Large intestine (tissue), 3 donors: ENCODE data around the gene VEZF1. TPM values are rescaled to one million over a fixed set of nuclear protein-coding genes. Genes with fewer than 3 reads are reported as not detected.
A peak's percentile ranks its signal among the peaks of the same experiment; 100 is the strongest.

ENCODE experiments used
- DNase-seq, 2 donors: peaks; one replicate each; pipeline versions ENCODE4 v3.0.0 to v3.0.0-alpha.2; 2013
- H3K27ac ChIP-seq: one replicate; pipeline ENCODE4 v1.5.1; 2013; ENCODE audit warnings: low read length
- H3K27me3 ChIP-seq: 2 replicates; pipeline ENCODE4 v1.6.1; 2013; ENCODE audit warnings: low read length; ENCODE audit not compliant: control insufficient read depth, insufficient read depth
- H3K36me3 ChIP-seq: 2 replicates; pipeline ENCODE4 v1.6.1; 2013; ENCODE audit warnings: low read length; ENCODE audit not compliant: control insufficient read depth, insufficient read depth
- H3K4me1 ChIP-seq: one replicate; pipeline ENCODE4 v1.6.1; 2013; ENCODE audit warnings: low read length; ENCODE audit not compliant: control insufficient read depth, insufficient read depth
- H3K4me3 ChIP-seq: one replicate; pipeline ENCODE4 v1.5.1; 2013; ENCODE audit warnings: low read length
- H3K9me3 ChIP-seq: one replicate; pipeline ENCODE4 v1.6.1; 2013; ENCODE audit warnings: mild to moderate bottlenecking, low read depth, low read length, moderate library complexity; ENCODE audit not compliant: control insufficient read depth
- WGBS: methylation state at CpG from one replicate; pipeline ENCODE4 v1.1.5; 2013; ENCODE audit warnings: low lambda C conversion rate; ENCODE audit not compliant: insufficient coverage; 5-methylcytosine and 5-hydroxymethylcytosine counted together
- polyA plus RNA-seq: library from polyadenylated mRNA; unstranded; fragments of 120-200 nt; gene quantifications from one replicate; pipeline ENCODE4 v1.2.1, GENCODE V29; 2013

VEZF1 gene
- polyA plus RNA-seq, 1 donor, result 52.2 TPM

DNA sequence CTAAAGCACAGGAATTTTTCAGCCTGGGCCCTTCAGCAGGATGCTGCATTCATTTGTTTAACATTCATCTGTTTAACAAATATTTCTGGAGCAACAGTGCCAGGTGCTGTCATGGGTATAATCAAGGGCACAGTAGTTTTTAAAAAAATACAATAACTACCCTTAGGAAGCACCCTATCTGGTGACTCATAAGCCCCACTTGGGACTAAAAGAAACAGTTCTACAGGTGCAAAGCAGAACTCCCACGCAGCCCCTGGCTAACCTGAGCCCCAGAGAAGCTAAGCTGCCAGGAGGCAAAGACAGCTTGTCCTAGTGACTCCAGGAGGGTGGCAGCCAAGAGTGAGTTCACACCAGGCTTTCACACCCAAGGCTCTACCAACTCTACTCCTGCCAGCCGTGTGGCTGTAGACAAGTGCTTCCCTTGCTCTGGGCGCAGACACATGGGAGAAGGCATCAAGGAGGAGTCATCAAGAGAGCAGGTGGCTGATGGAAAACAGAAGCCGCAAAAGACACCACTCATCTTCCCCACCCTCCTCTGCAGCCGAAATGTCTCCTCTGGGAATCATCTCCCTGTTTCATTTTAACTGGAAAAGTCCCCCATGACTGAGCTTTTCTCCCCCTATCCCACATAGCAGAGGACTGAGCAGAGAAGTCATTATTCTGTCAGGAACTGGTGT lies 47.3 kb downstream of the VEZF1 start:
- no CpG with 5 or more reads among the region's 5 CpGs for WGBS

GRCh38 chr17:57940231-57940630 lies 47.8 kb downstream of the VEZF1 start:
- H3K27ac ChIP-seq, result peak overlapping the region; percentile 18
- no peak for DNase-seq
- no CpG with 5 or more reads among the region's 5 CpGs for WGBS

More for the DNA sequence above, 47.3 kb downstream of the VEZF1 start:
- Histone ChIP-seq H3K27me3 (no peaks in the 10 kb centered on the region), H3K36me3 (no peaks in the 10 kb centered on the region), H3K9me3 (no peaks in the 10 kb centered on the region), H3K4me1 (peaks cover 35% of the 10 kb centered on the region), H3K27ac (peak overlapping the region; percentile 32), H3K4me3 (no peak overlapping the region)
- DNase-seq, result no peak

DNA sequence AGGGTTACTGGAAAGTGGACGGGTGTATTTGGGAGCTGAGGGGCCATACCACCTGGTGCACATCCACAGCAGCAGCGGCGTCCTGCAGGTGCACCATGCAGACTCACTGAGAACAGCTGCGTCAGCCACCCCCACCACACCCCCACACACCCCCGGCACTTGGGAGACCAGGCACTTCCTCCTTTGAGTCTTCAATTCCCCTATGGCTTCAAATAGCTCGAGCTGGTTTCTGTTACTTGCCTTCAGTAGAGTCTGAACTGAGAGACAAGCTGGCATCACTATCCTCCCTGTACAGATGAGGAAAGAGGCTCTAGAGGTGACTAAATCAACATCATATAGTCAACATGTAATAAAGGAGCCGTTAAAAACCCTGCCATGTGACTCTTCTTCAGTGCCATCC lies 48.3 kb downstream of the VEZF1 start:
- H3K36me3 ChIP-seq, result no peaks in the 10 kb centered on the region
- no peak overlapping the region for H3K4me3 ChIP-seq
- H3K27ac ChIP-seq, result peak overlapping the region; percentile 18
- no CpG with 5 or more reads among the region's 7 CpGs for WGBS
- H3K27me3 ChIP-seq, result no peaks in the 10 kb centered on the region
- peaks cover 45% of the 10 kb centered on the region for H3K4me1 ChIP-seq
- H3K9me3 ChIP-seq, result no peaks in the 10 kb centered on the region
- DNase-seq, result peak in 1 of 2 donors; percentile 38

More at GRCh38 chr17:57940231-57940630, 47.8 kb downstream of the VEZF1 start:
- H3K27me3 ChIP-seq, result no peaks in the 10 kb centered on the region
- H3K9me3 ChIP-seq, result no peaks in the 10 kb centered on the region
- H3K36me3 ChIP-seq, result no peaks in the 10 kb centered on the region
- no peak overlapping the region for H3K4me3 ChIP-seq
- peaks cover 41% of the 10 kb centered on the region for H3K4me1 ChIP-seq

DNA sequence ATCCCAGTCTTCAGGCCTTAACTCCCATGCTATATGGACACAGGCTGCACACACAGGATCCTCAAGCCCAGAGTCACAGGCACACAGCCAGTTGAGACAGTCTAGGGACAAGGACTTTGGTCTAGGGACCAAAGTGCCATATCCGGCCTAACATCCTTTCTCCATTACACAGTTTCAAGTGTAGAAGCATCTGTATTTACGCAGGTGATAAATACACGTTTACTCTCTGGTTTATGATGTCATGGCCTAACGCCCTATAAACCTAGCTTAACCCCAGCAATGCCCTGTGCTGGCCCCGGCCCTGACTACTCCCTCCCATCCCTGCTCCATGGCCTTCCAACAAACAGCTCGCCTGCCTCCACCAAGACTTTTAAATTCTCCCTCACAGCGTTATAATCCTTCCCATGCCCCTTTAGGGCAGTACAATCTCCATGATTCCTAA lies 50.0 kb downstream of the VEZF1 start:
- WGBS, result no CpG with 5 or more reads among the region's 7 CpGs
- H3K4me1 ChIP-seq, result peaks cover 49% of the 10 kb centered on the region
- peak; percentile 84 to 92 for DNase-seq

GRCh38 chr17:57937492-57937891 lies 50.6 kb downstream of the VEZF1 start:
- WGBS, result no CpG with 5 or more reads among the region's 2 CpGs
- no peak for DNase-seq
- no peak overlapping the region for H3K4me3 ChIP-seq
- H3K9me3 ChIP-seq, result no peaks in the 10 kb centered on the region
- H3K4me1 ChIP-seq, result peaks cover 49% of the 10 kb centered on the region
- no peaks in the 10 kb centered on the region for H3K36me3 ChIP-seq
- no peaks in the 10 kb centered on the region for H3K27me3 ChIP-seq
- peak overlapping the region; percentile 4 for H3K27ac ChIP-seq

More for the DNA sequence above, 50.0 kb downstream of the VEZF1 start:
- H3K27me3 ChIP-seq, result no peaks in the 10 kb centered on the region
- peak overlapping the region; percentile 18 for H3K27ac ChIP-seq
- no peaks in the 10 kb centered on the region for H3K9me3 ChIP-seq
- H3K36me3 ChIP-seq, result no peaks in the 10 kb centered on the region
- no peak overlapping the region for H3K4me3 ChIP-seq

GRCh38 chr17:57935833-57936807 lies 51.9 kb downstream of the VEZF1 start:
- Histone ChIP-seq H3K4me1 (peaks cover 49% of the 10 kb centered on the region), H3K36me3 (no peaks in the 10 kb centered on the region), H3K4me3 (no peak overlapping the region), H3K9me3 (no peaks in the 10 kb centered on the region), H3K27ac (peak overlapping the region; percentile 88), H3K27me3 (no peaks in the 10 kb centered on the region)
- DNase-seq, result no peak
- WGBS, result no CpG with 5 or more reads among the region's 11 CpGs

DNA sequence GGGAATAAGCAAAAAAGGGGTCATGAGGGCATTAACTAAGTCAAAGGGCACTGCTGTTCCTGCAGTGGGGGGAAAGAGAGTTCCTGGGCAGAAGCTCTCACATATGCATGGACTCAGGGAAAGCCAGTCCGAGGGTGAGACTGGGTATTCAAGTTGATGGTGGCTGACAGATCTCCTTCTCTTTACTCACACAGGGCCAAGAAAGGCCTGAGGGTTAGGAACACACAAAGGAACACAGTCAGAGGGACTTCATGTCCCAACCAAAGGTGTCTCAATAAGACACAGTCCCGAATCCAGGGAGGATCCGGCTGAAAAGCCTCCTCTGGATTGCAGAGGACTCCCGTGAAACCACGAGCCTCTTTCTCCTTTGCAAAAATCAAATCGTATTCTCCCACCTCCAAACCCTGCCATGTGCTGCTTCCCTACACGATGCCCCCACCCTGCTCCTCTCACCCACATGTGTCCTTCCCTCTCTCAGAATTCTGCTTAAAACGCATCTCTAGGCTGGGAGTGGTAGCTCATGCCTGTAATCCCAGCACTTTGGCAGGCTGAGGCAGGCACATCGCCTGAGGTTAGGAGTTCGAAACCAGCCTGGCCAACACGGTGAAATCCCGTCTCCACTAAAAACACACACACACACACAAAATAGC lies 56.4 kb downstream of the VEZF1 start:
- Histone ChIP-seq H3K27me3 (no peaks in the 10 kb centered on the region), H3K27ac (no peak overlapping the region), H3K9me3 (no peaks in the 10 kb centered on the region), H3K4me1 (peaks cover 31% of the 10 kb centered on the region), H3K4me3 (no peak overlapping the region), H3K36me3 (no peaks in the 10 kb centered on the region)
- WGBS, result no CpG with 5 or more reads among the region's 12 CpGs
- DNase-seq, result no peak

DNA sequence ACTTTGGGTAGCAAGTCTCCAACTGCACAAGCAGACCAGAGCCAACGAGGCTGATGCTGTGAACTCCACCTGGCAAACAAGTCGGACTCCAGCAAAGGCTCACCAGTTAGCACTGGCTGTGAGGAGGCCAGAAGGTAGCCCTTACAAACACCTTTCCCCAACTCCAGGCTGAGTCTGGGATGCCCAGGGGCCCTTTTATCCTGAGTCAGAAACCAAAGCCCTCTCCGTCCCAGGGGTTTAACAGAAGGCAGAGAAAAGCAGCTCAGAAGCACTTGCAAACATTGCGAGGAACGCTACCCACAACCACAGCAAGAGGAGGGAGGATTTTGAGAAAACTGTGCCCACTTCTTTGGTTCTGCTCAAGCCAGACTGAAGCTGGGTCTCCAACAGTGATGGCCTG lies 57.8 kb downstream of the VEZF1 start:
- no peak for DNase-seq
- H3K9me3 ChIP-seq, result no peaks in the 10 kb centered on the region
- no CpG with 5 or more reads among the region's 5 CpGs for WGBS
- peaks cover 17% of the 10 kb centered on the region for H3K4me1 ChIP-seq
- no peak overlapping the region for H3K27ac ChIP-seq
- no peak overlapping the region for H3K4me3 ChIP-seq
- no peaks in the 10 kb centered on the region for H3K36me3 ChIP-seq
- no peaks in the 10 kb centered on the region for H3K27me3 ChIP-seq

- Histone ChIP-seq H3K4me1 (peaks cover 9% of the 10 kb centered on the region), H3K36me3 (no peaks in the 10 kb centered on the region), H3K9me3 (no peaks in the 10 kb centered on the region), H3K27ac (no peak overlapping the region), H3K27me3 (no peaks in the 10 kb centered on the region), H3K4me3 (no peak overlapping the region)
- DNase-seq, result no peak
- WGBS, result no CpG with 5 or more reads among the region's 4 CpGs
Measured at GRCh38 chr17:57929386-57929785, 58.7 kb downstream of the VEZF1 start.

DNA sequence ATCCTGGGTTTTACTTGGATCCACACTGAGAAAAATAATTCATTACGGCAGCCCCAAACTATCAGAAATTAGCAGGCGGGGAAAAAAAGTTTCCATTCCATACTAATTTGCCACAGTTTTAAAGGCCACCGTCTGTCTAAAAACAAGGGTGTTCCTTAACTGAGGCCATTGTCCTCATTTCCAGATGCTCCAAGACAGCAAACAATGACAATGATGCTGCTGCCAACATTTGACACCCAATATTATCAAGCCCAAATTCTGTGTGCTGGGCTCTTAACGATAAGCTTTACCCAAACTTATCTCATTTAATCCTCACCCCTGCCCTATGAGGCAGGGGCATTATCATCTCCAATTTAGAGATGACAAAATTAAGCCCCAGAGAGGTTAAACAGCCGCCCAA lies 59.1 kb downstream of the VEZF1 start:
- WGBS, result no CpG with 5 or more reads among the region's 5 CpGs
- Histone ChIP-seq H3K27me3 (no peaks in the 10 kb centered on the region), H3K36me3 (no peaks in the 10 kb centered on the region), H3K4me1 (peaks cover 9% of the 10 kb centered on the region), H3K27ac (no peak overlapping the region), H3K9me3 (no peaks in the 10 kb centered on the region), H3K4me3 (no peak overlapping the region)
- no peak for DNase-seq
